SK-N-SH (cell line): ENCODE data around the gene COL20A1.

Experiments used
- CHD2 ChIP-seq: fragments of 150-350 bp; IDR thresholded peaks from 2 replicates; pipeline ENCODE4 v1.6.1; 2018; ENCODE audit warnings: low read length; ENCODE audit not compliant: partially characterized antibody
- CTCF ChIP-seq: fragments of 200-600 bp; sonication (generic); IDR thresholded peaks from 2 replicates; pipeline ENCODE4 v1.6.1; 2017; ENCODE audit warnings: antibody characterized with exemption, mild to moderate bottlenecking, moderate library complexity
- EP300 ChIP-seq, 2 experiments: IDR thresholded peaks; 2 replicates each; pipeline versions ENCODE4 v1.4.0 to v1.6.1; 2012; ENCODE audit warnings: borderline replicate concordance in 1 of 2, low read depth in 1 of 2, low read length in 1 of 2
- EZH2phosphoT487 ChIP-seq: fragments of 200-600 bp; sonication (generic); IDR thresholded peaks from 2 replicates; pipeline ENCODE4 v1.6.1; 2017; ENCODE audit warnings: low read depth, mixed run types, mild to moderate bottlenecking, antibody characterized with exemption, moderate library complexity, borderline replicate concordance
- GABPA ChIP-seq: IDR thresholded peaks from 2 replicates; pipeline ENCODE4 v1.4.0; 2012; ENCODE audit warnings: low read depth, mild to moderate bottlenecking
- JUND ChIP-seq: IDR thresholded peaks from 2 replicates; pipeline ENCODE4 v1.4.0; 2012
- POLR2AphosphoS5 ChIP-seq: IDR thresholded peaks from 2 replicates; pipeline ENCODE4 v1.6.1; 2012; ENCODE audit warnings: low read depth, low read length
- RAD21 ChIP-seq: IDR thresholded peaks from 2 replicates; pipeline ENCODE4 v1.6.1; 2012; ENCODE audit warnings: mild to moderate bottlenecking, low read length
- SIN3A ChIP-seq: IDR thresholded peaks from 2 replicates; pipeline ENCODE4 v1.6.1; 2012; ENCODE audit warnings: low read depth, mild to moderate bottlenecking, low read length, moderate library complexity, borderline replicate concordance
- TAF1 ChIP-seq: IDR thresholded peaks from 2 replicates; pipeline ENCODE4 v1.6.1; 2012; ENCODE audit warnings: low read depth, mild to moderate bottlenecking, low read length, moderate library complexity, borderline replicate concordance
- ZBTB33 ChIP-seq: IDR thresholded peaks from 2 replicates; pipeline ENCODE4 v1.4.0; 2012; ENCODE audit warnings: low read depth, borderline replicate concordance

- no peak for TF ChIP-seq CTCF
- no peak for TF ChIP-seq EZH2phosphoT487
- no peak for TF ChIP-seq POLR2AphosphoS5
- no peak for TF ChIP-seq EP300 (IDR thresholded peaks at IDR 0.05; ENCODE audit: borderline replicate concordance in 1 of 2, low read depth in 1 of 2, low read length in 1 of 2)
- no peak for TF ChIP-seq ZBTB33
- no peak for TF ChIP-seq RAD21
- no peak for TF ChIP-seq SIN3A
- no peak for TF ChIP-seq JUND
- TF ChIP-seq TAF1, result no peak
- no peak for TF ChIP-seq CHD2
- TF ChIP-seq GABPA, result no peak
These were observed 24.8 kb downstream of the COL20A1 start for GRCh38 chr20:63317601-63318291.
